Measurements from ENCODE around the gene MALSU1. TPM values are rescaled to one million over a fixed set of nuclear protein-coding genes. Genes with fewer than 3 reads are reported as not detected.

Gene MALSU1
- total and polyA plus RNA-seq, 2 experiments from 2014 or later, result 86.7 to 99.5 TPM

GRCh38 chr7:23347682-23348180, 48.6 kb downstream of the MALSU1 start:
- no peak overlapping the region for H3K4me3 ChIP-seq
- H3K36me3 ChIP-seq, result peaks cover 47% of the 10 kb centered on the region
- TF ChIP-seq, protein P1, sequence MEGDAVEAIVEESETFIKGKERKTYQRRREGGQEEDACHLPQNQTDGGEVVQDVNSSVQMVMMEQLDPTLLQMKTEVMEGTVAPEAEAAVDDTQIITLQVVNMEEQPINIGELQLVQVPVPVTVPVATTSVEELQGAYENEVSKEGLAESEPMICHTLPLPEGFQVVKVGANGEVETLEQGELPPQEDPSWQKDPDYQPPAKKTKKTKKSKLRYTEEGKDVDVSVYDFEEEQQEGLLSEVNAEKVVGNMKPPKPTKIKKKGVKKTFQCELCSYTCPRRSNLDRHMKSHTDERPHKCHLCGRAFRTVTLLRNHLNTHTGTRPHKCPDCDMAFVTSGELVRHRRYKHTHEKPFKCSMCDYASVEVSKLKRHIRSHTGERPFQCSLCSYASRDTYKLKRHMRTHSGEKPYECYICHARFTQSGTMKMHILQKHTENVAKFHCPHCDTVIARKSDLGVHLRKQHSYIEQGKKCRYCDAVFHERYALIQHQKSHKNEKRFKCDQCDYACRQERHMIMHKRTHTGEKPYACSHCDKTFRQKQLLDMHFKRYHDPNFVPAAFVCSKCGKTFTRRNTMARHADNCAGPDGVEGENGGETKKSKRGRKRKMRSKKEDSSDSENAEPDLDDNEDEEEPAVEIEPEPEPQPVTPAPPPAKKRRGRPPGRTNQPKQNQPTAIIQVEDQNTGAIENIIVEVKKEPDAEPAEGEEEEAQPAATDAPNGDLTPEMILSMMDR (IDR thresholded peaks at IDR 0.05; ENCODE audit: low read depth, low read length), result no peak
- no peaks in the 10 kb centered on the region for H3K9me3 ChIP-seq (ENCODE audit: low read depth)
- no peaks in the 10 kb centered on the region for H3K27me3 ChIP-seq
- no peak overlapping the region for H3K27ac ChIP-seq
- peak in 1 of 2 donors; percentile 75 for DNase-seq (ENCODE audit: low read depth in 1 of 2, low spot score in 1 of 2)
- peaks cover 14% of the 10 kb centered on the region for H3K4me1 ChIP-seq (ENCODE audit: low read depth)

- H3K36me3 ChIP-seq, result peaks cover 28% of the 10 kb centered on the region
- H3K9me3 ChIP-seq (ENCODE audit: low read depth), result no peaks in the 10 kb centered on the region
- TF ChIP-seq, protein P1 (IDR thresholded peaks at IDR 0.05; ENCODE audit: low read depth, low read length), result no peak
- DNase-seq (ENCODE audit: low read depth in 1 of 2, low spot score in 1 of 2), result peak; percentile 20 to 66
- peak overlapping the region; percentile 55 for H3K27ac ChIP-seq
- H3K4me1 ChIP-seq (ENCODE audit: low read depth), result peaks cover 14% of the 10 kb centered on the region
- H3K4me3 ChIP-seq, result no peak overlapping the region
- no peaks in the 10 kb centered on the region for H3K27me3 ChIP-seq
Observed at GRCh38 chr7:23349484-23350157, 50.5 kb downstream of the MALSU1 start.

DNA sequence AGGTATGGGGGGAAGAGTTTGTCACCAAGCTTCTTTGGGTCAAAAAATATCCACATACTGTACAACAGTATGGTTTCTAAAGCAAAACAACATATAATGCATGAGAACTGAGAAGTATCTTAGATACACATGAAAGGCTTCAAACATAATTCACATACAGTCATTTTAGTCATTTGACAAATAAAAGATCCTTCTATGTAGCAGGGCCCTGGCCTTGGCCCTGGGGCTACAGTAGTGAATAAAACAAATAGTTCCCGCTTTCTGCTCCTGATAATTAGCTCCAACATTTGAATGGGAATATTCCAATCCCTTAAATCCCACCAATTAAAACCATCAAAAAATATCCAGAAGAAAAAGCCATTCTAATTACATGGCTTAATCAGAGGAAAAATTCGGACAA, 51.3 kb downstream of the MALSU1 start:
- Histone ChIP-seq H3K9me3 (ENCODE audit: low read depth) (no peaks in the 10 kb centered on the region), H3K36me3 (peaks cover 20% of the 10 kb centered on the region), H3K4me3 (no peak overlapping the region), H3K27ac (peak overlapping the region; percentile 55), H3K27me3 (no peaks in the 10 kb centered on the region), H3K4me1 (ENCODE audit: low read depth) (peaks cover 14% of the 10 kb centered on the region)
- TF ChIP-seq, protein P1 (IDR thresholded peaks at IDR 0.05; ENCODE audit: low read depth, low read length), result no peak
- no peak for DNase-seq (ENCODE audit: low read depth in 1 of 2, low spot score in 1 of 2)

- no peak overlapping the region for H3K27ac ChIP-seq
- H3K4me3 ChIP-seq, result no peak overlapping the region
- no peaks in the 10 kb centered on the region for H3K27me3 ChIP-seq
- no peaks in the 10 kb centered on the region for H3K9me3 ChIP-seq (ENCODE audit: low read depth)
- no peak for DNase-seq (ENCODE audit: low read depth in 1 of 2, low spot score in 1 of 2)
- H3K4me1 ChIP-seq (ENCODE audit: low read depth), result peaks cover 16% of the 10 kb centered on the region
- TF ChIP-seq, protein P1 (IDR thresholded peaks at IDR 0.05; ENCODE audit: low read depth, low read length), result no peak
- peaks cover 3% of the 10 kb centered on the region for H3K36me3 ChIP-seq
Observed at GRCh38 chr7:23353172-23353571, 54.0 kb downstream of the MALSU1 start.

GRCh38 chr7:23356168-23356567, 57.0 kb downstream of the MALSU1 start:
- peaks cover 2% of the 10 kb centered on the region for H3K4me1 ChIP-seq (ENCODE audit: low read depth)
- H3K27ac ChIP-seq, result no peak overlapping the region
- no peaks in the 10 kb centered on the region for H3K9me3 ChIP-seq (ENCODE audit: low read depth)
- no peak overlapping the region for H3K4me3 ChIP-seq
- no peak for DNase-seq (ENCODE audit: low read depth in 1 of 2, low spot score in 1 of 2)
- no peaks in the 10 kb centered on the region for H3K36me3 ChIP-seq
- TF ChIP-seq, protein P1 (IDR thresholded peaks at IDR 0.05; ENCODE audit: low read depth, low read length), result no peak
- H3K27me3 ChIP-seq, result no peaks in the 10 kb centered on the region
